GM12864 (cell line): ENCODE data around the gene RELL2.
A peak's percentile ranks its signal among the peaks of the same experiment; 100 is the strongest.

Experiments
- DNase-seq: peaks from one replicate; pipeline ENCODE4 v3.0.0-alpha.2; 2011; ENCODE audit warnings: low read depth
- H3K4me3 ChIP-seq: 2 replicates; pipeline ENCODE4 v1.5.1; 2011; ENCODE audit warnings: mild to moderate bottlenecking, low read depth, low read length, control low read depth
- TF ChIP-seq, protein P1 (sequence below): IDR thresholded peaks from 2 replicates; pipeline ENCODE4 v1.5.1; 2011; ENCODE audit warnings: low read depth, mild to moderate bottlenecking, moderate library complexity, low read length, control low read depth, inconsistent platforms; ENCODE audit errors: missing control alignments

The RELL2 gene

GRCh38 chr5:141675672-141676071 is 38.9 kb downstream of the RELL2 start:
- TF ChIP-seq, protein P1, sequence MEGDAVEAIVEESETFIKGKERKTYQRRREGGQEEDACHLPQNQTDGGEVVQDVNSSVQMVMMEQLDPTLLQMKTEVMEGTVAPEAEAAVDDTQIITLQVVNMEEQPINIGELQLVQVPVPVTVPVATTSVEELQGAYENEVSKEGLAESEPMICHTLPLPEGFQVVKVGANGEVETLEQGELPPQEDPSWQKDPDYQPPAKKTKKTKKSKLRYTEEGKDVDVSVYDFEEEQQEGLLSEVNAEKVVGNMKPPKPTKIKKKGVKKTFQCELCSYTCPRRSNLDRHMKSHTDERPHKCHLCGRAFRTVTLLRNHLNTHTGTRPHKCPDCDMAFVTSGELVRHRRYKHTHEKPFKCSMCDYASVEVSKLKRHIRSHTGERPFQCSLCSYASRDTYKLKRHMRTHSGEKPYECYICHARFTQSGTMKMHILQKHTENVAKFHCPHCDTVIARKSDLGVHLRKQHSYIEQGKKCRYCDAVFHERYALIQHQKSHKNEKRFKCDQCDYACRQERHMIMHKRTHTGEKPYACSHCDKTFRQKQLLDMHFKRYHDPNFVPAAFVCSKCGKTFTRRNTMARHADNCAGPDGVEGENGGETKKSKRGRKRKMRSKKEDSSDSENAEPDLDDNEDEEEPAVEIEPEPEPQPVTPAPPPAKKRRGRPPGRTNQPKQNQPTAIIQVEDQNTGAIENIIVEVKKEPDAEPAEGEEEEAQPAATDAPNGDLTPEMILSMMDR: no peak
- no peak overlapping the region for H3K4me3 ChIP-seq
- DNase-seq: no peak

DNA sequence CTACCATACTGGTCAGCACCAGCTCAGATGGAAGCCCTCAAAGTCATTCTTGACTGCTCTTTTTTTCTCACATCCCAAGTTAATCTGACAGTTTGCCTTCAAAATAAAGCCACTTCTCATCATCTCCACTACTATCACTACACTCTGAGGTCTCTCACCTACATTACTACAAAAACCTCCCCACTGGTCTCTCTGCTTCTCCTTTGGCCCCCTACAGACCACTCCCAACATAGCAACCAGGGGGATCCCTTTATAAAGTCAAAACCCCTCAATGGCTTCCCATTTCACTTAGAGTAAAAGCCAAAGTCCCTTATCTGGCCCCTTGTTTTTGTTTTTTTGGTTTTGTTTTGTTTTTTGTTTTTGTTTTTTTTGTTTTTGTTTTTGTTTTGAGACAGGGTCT is 40.6 kb downstream of the RELL2 start:
- H3K4me3 ChIP-seq: no peak overlapping the region
- DNase-seq: no peak
- TF ChIP-seq, protein P1: peak; percentile 21

DNA sequence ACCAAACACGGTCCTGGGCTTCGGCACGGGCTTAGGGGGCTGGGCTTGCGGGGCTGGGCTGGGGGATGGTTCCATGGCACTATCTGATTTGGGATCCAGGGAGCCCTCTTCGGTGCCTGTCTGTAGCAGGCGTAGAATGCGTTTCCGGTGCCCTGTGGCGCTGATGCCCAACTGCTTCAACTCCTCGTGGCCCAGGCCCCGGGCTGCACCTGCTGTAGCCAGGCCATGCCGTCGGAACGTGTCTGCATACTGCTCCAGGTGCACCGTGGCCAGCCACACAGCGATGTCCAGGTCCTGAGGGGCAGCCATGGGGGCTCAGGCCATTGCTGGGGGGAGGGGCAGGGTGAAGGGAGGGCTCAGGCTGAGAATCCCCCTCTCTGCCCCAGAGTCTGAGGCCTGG is 43.4 kb downstream of the RELL2 start:
- H3K4me3 ChIP-seq: no peak overlapping the region
- TF ChIP-seq, protein P1: no peak
- DNase-seq: no peak

DNA sequence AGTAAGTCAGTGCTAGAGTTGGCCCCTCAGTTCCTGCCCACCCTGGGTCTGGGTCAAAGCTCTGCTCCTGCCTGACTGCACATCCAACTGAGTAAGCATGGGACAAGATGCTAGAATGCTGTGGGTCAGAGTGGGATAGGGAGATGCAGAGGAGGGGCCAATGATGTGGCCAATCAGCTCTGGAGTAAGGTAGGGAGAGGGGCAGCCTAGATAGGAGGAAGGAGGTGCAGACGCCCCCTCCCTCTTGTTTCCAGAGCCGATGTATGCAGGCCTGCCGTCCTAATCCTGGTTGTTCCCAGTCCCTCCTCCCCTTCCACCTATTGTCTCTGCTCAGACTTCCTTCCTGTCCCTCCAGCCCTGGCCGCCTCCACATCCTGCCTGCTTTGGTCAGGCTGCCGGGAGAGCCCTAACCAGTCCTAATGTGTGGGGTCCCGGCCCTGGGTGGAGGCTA is 44.0 kb downstream of the RELL2 start:
- H3K4me3 ChIP-seq: no peak overlapping the region
- DNase-seq: no peak
- TF ChIP-seq, protein P1: no peak

GRCh38 chr5:141681295-141681694 is 44.5 kb downstream of the RELL2 start:
- TF ChIP-seq, protein P1: no peak
- H3K4me3 ChIP-seq: no peak overlapping the region

DNA sequence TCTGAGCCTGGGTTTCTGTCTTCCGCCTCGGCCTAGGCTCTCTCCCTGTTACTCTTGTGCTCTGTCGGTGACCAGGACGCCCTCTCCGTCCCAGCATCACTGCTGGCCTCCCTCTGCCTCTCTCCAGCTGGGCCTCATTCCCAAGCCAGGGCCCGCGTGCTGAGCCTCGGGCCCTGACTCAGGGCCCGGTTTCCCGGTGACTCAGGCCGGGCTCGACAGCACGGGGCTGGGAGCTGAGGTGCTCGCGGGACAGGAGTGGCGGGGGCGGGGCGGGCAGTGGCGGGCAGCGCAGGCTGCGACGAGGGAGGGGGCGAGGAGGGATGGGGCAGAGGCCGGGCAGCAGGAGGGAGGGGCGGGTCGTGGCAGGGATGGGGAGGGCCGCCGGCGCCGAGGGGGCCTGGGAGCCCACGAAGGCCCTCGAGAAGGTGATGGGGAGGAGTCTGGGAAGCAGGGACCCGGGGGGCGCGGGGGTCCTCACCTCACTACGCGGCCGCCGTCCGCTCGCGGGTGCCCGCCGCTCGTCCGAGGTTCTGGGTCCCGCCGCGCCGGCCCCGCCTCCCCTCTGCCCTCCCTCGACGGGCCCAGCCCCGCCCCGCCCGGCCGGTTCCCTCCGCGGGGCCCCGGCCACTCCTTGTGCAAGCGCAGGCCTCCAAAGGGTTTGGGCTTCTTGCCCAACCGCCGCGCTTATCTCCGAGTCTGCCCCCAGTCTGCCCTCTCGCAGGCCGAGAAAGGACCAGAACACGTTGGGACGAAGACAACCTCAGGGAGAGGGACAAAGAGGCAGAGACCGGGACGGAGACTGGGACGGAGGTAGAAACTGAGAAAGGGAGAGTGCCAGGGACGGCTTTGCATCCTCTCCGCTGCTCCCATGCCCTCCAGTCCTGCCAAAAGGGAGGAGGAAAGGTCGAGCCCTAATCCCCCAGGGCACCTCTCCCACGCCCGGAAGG is 45.2 kb downstream of the RELL2 start, which contains the start of gene ARAP3:
ARAP3 (minus strand) TSS at position 536 of the 947 bp plus-strand sequence. CDS start 1,744 bp downstream, outside the sequence.
- TF ChIP-seq, protein P1: no peak
- no peak within 1 kb of the TSS for H3K4me3 ChIP-seq
- no peak for DNase-seq

More at GRCh38 chr5:141681295-141681694, 44.5 kb downstream of the RELL2 start:
- no peak for DNase-seq
